NCI-H1930 (cell line): ENCODE results near the gene CREG2.

Experiments used
- DNase-seq, 2 experiments: peaks; one replicate each; lab custom pipeline; 2025; lab: John Stamatoyannopoulos, UW

Gene CREG2

DNA sequence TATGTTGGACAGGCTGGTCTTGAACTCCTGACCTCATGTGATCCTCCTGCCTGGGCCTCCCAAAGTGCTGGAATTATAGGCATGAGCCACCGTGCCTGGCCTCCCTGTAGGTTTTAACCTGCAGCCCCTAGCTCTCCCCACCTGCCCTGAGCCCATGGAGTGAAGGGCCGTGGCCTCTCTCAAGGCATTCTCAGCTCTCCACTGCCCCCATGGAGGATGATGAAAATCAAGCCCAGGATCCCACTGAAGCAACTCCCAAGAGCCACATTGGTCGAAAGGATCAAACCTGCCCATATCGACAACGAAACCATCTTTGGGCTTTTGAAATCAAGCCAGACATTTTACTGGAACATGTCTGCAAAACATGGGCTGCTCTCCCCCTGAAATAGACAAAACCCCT, 22.4 kb upstream of the CREG2 start:
- no peak for DNase-seq

GRCh38 chr2:101408925-101409324, 21.6 kb upstream of the CREG2 start:
- no peak for DNase-seq

DNA sequence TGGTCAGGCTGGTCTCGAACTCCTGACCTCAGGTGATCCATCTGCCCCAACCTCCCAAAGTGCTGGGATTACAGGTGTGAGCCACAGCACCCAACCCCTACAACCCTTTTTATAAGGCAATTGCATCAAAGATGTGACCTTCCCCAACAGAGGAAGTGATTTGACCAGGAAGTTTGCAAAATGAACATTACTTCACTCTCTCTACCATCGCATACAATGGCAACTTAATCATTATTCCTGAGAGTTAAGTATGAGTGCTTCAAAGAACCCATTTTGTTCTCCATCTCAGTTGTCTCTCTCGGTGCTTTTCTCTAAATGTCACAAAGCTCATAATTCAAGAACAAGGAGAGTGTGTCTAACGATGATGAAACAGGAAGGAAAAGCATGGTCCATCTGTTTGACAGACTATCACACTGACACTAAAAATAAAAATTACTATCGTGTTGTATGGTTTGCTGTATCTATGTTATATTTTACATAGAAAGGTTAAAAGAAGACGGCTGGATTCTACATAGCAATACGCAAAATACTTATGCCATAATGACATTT, 18.1 kb upstream of the CREG2 start:
- DNase-seq = no peak

DNA sequence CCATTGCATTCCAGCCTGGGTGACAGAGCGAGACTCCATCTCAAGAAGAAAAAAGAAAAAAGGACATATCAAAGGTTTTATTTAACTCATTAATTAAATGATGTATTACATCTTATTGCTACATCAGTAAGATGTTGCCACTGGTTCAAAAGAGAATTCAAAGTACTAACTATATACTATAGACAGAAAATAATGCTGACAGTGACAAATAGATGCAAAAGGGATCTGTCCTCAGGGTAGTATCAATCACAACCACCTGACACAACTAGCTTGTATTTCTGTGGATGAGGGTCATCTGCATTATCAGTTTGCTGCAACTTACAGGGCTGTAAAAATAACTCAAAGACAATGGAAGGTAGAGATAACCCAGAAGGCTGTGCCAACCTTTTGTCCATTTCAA, 16.4 kb upstream of the CREG2 start:
- no peak for DNase-seq

GRCh38 chr2:101402630-101403029, 15.3 kb upstream of the CREG2 start:
- no peak for DNase-seq

DNA sequence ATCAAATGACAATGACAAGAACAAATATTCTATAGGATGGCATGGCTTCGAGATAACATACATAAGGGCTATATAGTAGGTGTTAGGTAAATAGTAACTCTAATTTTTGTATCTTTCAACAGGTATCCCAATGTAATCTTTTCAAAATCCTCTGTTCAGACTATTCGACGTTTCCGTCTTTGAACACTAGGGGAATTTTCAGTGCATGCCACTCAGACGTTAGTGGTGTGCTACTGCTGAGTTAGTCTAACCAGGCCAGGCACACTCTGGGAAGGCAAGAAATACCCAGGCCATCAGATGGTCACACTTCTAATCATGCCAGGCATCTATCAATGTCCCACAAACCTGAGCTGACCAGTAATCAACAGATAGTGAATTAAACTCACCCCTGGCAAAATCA, 14.6 kb upstream of the CREG2 start:
- DNase-seq = no peak

DNA sequence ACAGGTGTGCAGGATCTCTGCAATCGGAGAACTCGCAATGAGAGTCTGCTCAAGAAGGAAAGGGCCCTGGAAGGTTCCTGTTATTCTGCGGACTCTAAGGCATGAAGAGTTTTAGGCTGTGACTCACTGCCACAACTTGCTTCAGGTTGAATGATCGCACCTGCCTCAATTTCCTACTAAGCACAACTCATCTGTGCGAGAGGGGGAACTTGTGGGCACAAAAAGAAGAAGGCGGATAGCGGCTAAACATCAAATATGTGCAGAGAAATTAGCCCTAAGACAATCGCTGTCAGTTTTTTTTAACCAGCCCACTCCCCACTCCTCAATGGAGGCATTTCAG, 14.0 kb upstream of the CREG2 start:
- DNase-seq = no peak

- no peak for DNase-seq
These were observed 13.4 kb upstream of the CREG2 start for GRCh38 chr2:101400506-101401325.

DNA sequence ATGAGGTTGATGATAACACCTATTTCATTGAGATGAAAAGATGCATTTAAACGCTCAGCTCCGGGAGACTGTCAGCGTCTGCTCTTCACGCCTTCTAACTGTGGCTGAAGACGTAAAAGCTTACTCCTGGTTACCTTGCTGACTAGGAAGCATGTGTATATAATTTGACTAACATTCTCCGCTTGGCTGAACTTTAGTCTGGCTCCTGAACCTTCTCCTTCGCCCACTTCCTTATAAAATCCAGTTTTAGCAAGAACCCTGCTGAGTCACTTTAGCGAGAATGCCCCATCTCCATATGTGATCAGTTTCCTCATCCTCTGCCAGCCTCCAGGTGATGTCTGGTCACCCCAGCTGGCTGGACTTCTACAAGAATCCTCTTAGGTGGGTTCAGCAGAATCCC, 12.7 kb upstream of the CREG2 start:
- no peak for DNase-seq

DNA sequence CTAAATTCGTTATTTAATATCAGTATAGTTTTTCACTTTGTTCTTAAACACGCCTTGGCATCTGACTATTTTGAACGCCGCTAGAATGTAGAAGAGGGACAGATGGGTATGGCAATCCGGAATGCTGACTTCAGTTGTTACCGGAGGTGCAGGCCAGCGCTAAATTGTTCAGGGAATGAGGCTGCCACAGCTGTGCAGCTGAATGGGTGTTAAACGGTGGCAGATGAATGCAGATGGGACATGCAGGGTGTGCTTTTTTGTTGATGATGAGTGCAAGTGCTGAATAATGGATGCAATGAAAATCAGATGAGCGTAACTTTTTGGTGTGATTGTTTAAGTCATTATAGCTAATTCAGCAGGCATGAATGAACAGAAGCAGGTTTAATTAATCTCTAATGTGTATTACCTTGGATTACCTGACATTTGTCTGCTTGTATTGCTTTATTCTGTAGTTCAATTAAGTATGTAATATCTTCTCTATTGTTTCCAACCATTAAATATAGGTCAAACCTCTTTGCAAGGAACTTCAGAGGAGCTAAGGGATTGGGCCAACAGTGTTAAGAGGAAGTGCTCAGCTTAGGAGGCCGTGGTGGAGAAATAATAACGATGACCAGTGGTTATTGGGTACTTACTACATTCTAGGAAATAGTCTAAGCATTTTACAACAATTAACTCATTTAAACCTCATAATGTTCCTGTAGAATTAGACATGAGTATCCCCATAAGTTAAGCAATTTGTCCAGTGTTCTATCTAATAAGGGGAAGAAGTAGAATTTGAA, 11.9 kb upstream of the CREG2 start:
- DNase-seq = no peak

DNA sequence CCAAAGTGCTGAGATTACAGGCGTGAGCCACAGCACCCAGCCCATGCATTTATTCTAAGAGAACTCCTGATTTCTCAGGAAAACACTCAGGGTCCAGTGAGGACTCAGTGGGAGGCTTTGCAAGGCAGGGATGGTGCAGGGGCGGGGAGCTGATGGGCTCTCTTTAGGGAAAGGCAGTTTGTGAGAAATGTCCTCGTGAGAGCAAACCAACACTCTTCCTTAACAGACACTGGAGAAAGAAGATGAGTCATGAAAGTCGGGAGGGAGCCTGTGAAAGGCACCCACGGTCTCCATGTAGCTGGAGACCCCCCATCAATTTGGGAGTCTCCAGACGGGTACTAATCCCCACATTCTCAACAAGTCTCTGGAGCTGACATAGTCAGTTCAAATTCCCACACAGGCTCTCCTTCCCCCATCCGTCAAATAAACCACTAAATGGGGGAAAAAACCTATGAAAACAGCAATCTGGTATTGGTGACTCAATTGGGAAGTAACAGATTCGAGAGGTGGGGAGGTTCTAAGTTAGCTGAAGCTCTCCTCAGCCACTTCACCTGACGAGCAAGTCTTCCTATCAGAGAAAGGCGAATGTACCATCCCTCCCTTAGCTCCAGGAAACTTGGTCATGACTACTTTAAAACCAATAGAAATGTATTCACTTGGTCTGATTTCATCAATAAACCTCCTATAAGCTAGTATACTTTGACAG, 11.0 kb upstream of the CREG2 start:
- no peak for DNase-seq

DNA sequence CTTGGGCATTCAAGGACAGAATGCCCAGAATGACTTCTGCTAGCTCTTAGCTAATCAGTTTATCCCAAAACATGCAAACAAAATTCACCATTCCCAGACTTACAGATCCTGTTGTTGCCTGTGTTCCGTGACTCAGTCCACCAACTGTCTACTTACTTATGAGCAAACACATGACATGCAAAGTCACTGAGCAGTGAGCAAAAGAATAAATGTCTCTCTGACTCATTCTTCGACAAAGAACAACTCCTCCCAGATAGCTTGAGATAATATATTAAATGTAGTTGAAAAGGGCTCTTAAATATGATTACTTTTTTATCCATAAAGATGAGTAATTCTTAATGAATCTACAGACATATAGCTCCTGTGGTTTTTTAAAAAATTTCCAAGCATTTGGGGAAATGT, 9.0 kb upstream of the CREG2 start:
- DNase-seq = no peak

DNA sequence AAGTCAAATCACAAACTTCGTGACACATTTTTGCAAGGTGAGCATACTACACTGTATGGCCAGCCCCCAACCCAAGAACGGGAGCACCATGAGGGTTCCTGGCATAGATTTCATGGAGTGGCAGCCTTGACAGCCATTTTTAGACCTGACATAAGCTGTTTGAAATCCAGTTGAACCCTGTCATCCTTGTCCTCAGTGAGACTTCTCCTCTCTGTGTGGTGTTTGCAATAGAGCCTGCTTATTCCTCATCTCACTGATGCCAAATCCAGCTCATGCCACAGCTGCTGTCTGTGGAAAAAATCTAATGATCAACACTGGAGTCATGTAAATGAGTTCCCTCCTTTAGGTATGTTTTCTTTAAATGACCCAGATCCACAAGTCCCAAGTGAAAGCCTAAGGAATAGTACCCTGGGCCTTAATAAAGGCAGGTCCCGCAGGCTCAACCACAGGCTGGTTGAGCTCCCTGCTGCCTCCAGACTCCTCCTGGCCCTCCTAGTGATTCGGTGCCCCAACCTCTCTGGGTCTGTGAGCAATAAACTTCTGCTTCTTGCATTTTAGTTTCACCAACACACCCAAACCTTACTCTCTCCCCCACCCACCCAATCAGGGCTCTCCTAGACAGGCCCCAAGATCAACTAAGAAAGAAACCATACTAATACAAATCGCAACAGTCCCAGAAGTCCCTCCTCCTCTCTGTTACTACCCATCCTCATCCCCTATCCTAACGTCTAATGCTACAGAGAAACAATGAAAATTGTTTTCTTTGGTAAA, 8.4 kb upstream of the CREG2 start:
- no peak for DNase-seq

GRCh38 chr2:101388232-101388631, 929 bp upstream of the CREG2 start:
- no peak for DNase-seq

DNA sequence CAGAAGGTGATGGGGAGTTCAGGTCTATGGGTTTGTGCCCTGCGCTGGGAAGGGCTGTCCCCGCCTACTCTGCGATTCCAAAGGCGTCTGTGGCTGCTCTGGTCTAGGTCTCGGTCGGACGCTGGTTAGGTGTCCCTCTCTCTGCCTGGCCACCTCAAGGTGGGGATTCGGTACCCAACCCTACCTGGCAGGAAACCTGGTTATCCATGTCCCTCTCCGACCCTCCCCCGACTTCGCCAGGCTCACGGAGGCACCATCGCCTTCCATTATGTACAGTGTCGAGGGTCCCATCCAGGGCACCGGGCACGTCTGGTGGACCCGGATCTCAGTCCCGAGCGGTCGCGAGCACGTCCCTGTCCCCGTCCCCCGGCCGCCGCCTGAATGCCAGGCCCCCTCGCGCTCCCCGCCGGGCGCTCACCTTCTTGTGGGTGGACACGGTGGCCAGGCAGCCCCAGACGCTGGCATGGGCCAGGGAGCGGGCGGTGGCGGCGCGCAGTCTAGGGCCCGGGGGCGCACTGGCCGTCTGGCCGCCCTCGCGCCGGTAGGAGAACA, 628 bp downstream of the CREG2 start:
- DNase-seq = no peak

DNA sequence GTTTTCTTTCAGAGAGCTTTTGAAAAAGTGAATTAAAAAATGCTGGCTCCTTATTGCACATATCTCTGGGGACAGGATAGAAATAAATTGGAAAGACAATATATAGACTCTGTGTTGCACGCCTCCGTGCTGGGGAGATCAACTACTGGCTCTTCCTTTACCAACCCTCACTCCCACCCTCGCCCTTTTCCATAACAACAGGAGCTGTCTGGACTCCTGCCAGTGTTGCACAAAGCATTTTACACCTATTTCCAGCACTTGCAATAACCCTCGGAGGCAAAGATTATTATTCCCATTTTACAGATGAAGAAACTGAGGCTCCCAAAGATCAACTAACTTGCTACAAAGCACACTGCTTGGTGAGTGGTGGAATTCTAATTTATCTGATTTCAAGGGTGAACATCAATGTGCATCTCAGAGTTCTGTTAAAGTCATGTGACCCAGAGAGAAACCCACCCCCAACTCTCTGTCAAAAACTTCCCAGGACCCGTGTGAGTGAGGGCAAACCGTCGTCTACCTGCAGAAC, 4.2 kb downstream of the CREG2 start:
- DNase-seq = no peak

GRCh38 chr2:101382442-101382841, 4.9 kb downstream of the CREG2 start:
- no peak for DNase-seq

GRCh38 chr2:101380376-101380775, 6.9 kb downstream of the CREG2 start:
- no peak for DNase-seq

DNA sequence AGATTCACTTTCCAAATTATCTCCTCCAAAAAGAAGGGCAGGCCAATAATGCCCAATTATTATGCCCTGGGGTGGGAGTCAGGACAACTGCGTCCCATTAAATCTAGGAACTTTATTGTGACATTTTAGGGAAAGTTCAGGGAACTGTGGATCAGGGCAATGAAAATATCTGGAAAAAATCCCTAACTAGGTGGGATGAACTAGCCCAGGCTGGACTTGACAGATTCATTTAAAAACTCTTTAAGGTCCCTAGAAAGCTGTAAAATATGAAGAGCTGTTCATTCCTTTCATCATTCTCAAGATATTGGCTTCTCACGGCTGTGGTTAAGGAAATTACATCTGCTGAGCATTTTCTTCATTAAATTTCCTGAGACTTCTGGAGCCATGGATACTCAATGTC, 8.2 kb downstream of the CREG2 start:
- DNase-seq = no peak

GRCh38 chr2:101375653-101376052, 11.7 kb downstream of the CREG2 start:
- DNase-seq = no peak

- DNase-seq = no peak
These were observed 12.3 kb downstream of the CREG2 start for GRCh38 chr2:101374821-101375561.
